Smooth muscle cell (in vitro differentiated cells): Measurements from ENCODE around the gene DCPS. TPM values are rescaled to one million over a fixed set of nuclear protein-coding genes. Genes with fewer than 3 reads are reported as not detected.

ENCODE experiments used
- DNase-seq: peaks from one replicate; lab custom pipeline; 2025; ENCODE audit not compliant: unreplicated experiment; lab: John Stamatoyannopoulos, UW
- H2AFZ ChIP-seq: fragments of 200-600 bp; sonication (generic); 2 replicates; pipeline ENCODE4 v1.6.0; 2016; ENCODE audit warnings: antibody characterized with exemption, low read depth, mild to moderate bottlenecking
- H3F3A ChIP-seq: fragments of 200-600 bp; sonication (generic); 2 replicates; pipeline ENCODE4 v1.6.0; 2017; ENCODE audit warnings: antibody characterized with exemption, low read depth
- H3K27ac ChIP-seq: fragments of 200-600 bp; sonication (generic); 2 replicates; pipeline ENCODE4 v1.5.1; 2016; ENCODE audit warnings: low read depth, mild to moderate bottlenecking
- H3K27me3 ChIP-seq: fragments of 200-600 bp; sonication (generic); 2 replicates; pipeline ENCODE4 v1.6.1; 2016; ENCODE audit warnings: low read depth, mild to moderate bottlenecking
- H3K36me3 ChIP-seq: fragments of 200-600 bp; sonication (generic); 2 replicates; pipeline ENCODE4 v1.5.1; 2016; ENCODE audit warnings: low read depth
- H3K4me1 ChIP-seq: fragments of 200-600 bp; sonication (generic); 2 replicates; pipeline ENCODE4 v1.5.1; 2016; ENCODE audit warnings: low read depth
- H3K4me2 ChIP-seq: fragments of 200-600 bp; sonication (generic); 2 replicates; pipeline ENCODE4 v1.6.0; 2016; ENCODE audit warnings: mild to moderate bottlenecking
- H3K4me3 ChIP-seq: fragments of 200-600 bp; sonication (generic); 2 replicates; pipeline ENCODE4 v1.5.1; 2016; ENCODE audit warnings: mild to moderate bottlenecking
- H3K79me2 ChIP-seq: fragments of 200-600 bp; sonication (generic); 2 replicates; pipeline ENCODE4 v1.6.0; 2016; ENCODE audit warnings: low read depth, mild to moderate bottlenecking
- H3K9ac ChIP-seq: fragments of 200-600 bp; sonication (generic); 2 replicates; pipeline ENCODE4 v1.6.0; 2016; ENCODE audit warnings: low read depth
- H3K9me3 ChIP-seq: fragments of 200-600 bp; sonication (generic); replicated peaks from 2 replicates; pipeline ENCODE4 v1.5.1; 2016; ENCODE audit warnings: low read depth
- H4K20me1 ChIP-seq: fragments of 200-600 bp; sonication (generic); 2 replicates; pipeline ENCODE4 v1.6.0; 2016; ENCODE audit warnings: low read depth
- CTCF ChIP-seq: fragments of 200-600 bp; sonication (generic); IDR thresholded peaks from 2 replicates; pipeline ENCODE4 v1.5.1; 2017; ENCODE audit warnings: borderline replicate concordance, mild to moderate bottlenecking, antibody characterized with exemption; ENCODE audit not compliant: insufficient read depth, poor library complexity, severe bottlenecking
- WGBS: methylation state at CpG from one replicate; pipeline ENCODE4 v1.1.7; 2016; ENCODE audit warnings: low lambda C conversion rate; 5-methylcytosine and 5-hydroxymethylcytosine counted together
- polyA plus RNA-seq: library from polyadenylated mRNA; unstranded; fragments of >200 nt; fragmentation: Nextera tagmentation; extraction: Ambion mirVana; gene quantifications from 2 replicates; pipeline ENCODE4 v1.2.1, GENCODE V29; 2016
- total RNA-seq: library from RNA; depleted of rRNA; stranded (reverse); fragments of >200 nt; gene quantifications from 2 replicates; pipeline ENCODE4 v1.2.3, GENCODE V29; 2014

Gene DCPS
- total and polyA plus RNA-seq, 2 experiments from 2014 or later: 19.0 to 25.4 TPM

- no peak for DNase-seq
Measured at GRCh38 chr11:126328938-126329643, 25.2 kb downstream of the DCPS start.

GRCh38 chr11:126329644-126330211, 25.9 kb downstream of the DCPS start:
- H3K4me3 ChIP-seq: no peak overlapping the region
- H2AFZ ChIP-seq: no peak overlapping the region
- TF ChIP-seq CTCF: no peak
- H3K4me1 ChIP-seq: no peaks in the 10 kb centered on the region
- no peak overlapping the region for H3K4me2 ChIP-seq
- no peaks in the 10 kb centered on the region for H4K20me1 ChIP-seq
- no peak for DNase-seq
- no peaks in the 10 kb centered on the region for H3K36me3 ChIP-seq
- no peaks in the 10 kb centered on the region for H3K27me3 ChIP-seq
- 96% methylated on average over 11 of the region's 11 CpGs for WGBS
- H3K9me3 ChIP-seq: no peaks in the 10 kb centered on the region
- H3K27ac ChIP-seq: no peak overlapping the region
- peaks cover 15% of the 10 kb centered on the region for H3F3A ChIP-seq
- no peak overlapping the region for H3K9ac ChIP-seq
- H3K79me2 ChIP-seq: no peaks in the 10 kb centered on the region

More at GRCh38 chr11:126328938-126329643, 25.2 kb downstream of the DCPS start:
- Histone ChIP-seq H3K9me3 (no peaks in the 10 kb centered on the region), H2AFZ (no peak overlapping the region), H3K27ac (no peak overlapping the region), H3K79me2 (no peaks in the 10 kb centered on the region), H3K4me1 (no peaks in the 10 kb centered on the region), H3K9ac (no peak overlapping the region), H3F3A (peaks cover 15% of the 10 kb centered on the region), H3K36me3 (no peaks in the 10 kb centered on the region), H4K20me1 (no peaks in the 10 kb centered on the region), H3K4me3 (no peak overlapping the region), H3K4me2 (no peak overlapping the region), H3K27me3 (no peaks in the 10 kb centered on the region)
- WGBS: 83% methylated on average over 9 of the region's 9 CpGs
- no peak for TF ChIP-seq CTCF

- Histone ChIP-seq H2AFZ (no peak overlapping the region), H3K27me3 (no peaks in the 10 kb centered on the region), H3K4me2 (no peak overlapping the region), H4K20me1 (no peaks in the 10 kb centered on the region), H3K79me2 (no peaks in the 10 kb centered on the region), H3K27ac (peak overlapping the region; percentile 92), H3K9me3 (no peaks in the 10 kb centered on the region), H3F3A (peaks cover 24% of the 10 kb centered on the region), H3K4me1 (peaks cover 5% of the 10 kb centered on the region), H3K36me3 (no peaks in the 10 kb centered on the region), H3K4me3 (no peak overlapping the region), H3K9ac (no peak overlapping the region)
- no peak for TF ChIP-seq CTCF
- DNase-seq: no peak
- 97% methylated on average over 13 of the region's 13 CpGs for WGBS
Measured at GRCh38 chr11:126331286-126331685, 27.4 kb downstream of the DCPS start.
